ENCODE data around the gene PASK.

Gene PASK

GRCh38 chr2:241074901-241075540, 74.3 kb downstream of the PASK start:
- no peak for DNase-seq

DNA sequence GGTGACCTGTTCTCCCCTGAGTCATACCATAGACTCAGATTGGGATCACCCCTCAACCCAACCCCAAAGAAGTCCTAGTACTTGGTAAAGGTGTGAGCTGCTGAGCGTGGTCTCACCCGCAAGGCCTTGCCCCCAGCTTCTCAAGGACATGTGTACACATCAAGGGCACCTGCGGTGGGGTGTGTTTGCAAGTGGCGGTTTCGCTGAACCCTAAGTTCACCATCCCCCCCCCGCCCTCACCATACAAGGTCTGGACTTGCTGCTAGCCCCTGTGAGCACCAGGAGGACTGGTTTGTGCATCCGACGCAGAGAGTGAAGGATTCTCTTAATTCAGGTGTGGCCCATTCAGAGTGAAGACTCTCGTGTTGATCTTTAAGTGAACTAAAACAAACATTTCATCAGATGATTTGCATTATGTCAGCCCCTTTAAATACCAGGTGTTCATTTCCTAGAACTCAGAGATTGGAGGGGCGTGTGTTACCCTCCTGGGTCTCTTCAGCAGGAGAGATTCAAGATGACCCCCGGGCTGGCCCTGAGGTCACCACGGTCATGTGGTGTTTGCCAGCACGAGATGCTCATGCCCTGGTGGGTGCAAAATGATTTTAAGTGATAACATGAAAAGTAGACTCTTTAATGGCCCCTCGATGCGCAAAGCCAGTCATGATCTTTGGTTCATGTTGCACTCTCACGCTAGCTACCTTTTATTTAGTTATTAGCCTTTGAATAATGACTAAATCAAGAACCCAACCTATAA, 75.0 kb downstream of the PASK start:
- no peak for DNase-seq

- no peak for DNase-seq
Observed at GRCh38 chr2:241073166-241074064, 75.9 kb downstream of the PASK start.

DNA sequence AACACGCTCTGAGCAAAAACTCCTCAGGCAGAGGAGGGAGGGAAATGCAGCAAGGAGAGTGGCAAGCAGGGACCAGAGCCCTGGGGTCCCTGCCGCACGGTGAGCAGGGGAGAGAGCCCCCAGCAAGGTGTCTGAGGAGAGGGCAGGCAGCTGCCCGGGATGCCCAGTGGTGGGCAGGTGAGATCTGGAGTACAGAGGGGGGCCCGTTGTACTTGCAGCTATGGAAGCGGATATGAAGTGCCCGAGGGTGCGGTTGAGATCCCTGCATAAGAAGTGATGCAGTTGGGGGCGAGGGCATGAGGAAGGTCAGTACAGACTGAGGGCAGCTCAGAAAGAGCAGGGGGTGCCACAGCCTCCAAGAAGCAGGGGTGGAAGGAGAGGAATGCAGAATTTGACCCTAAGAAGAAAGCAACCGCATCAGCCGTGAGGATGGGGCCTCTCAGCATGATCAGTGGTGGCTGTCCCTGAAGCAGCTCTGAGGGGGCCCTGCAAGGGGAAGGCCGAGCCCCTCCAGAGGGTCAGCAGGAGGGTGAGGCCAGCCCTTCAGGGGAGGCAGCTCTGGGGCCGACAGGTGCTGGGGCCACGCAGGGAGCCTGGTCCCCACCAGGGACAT, 76.6 kb downstream of the PASK start:
- DNase-seq, result no peak

DNA sequence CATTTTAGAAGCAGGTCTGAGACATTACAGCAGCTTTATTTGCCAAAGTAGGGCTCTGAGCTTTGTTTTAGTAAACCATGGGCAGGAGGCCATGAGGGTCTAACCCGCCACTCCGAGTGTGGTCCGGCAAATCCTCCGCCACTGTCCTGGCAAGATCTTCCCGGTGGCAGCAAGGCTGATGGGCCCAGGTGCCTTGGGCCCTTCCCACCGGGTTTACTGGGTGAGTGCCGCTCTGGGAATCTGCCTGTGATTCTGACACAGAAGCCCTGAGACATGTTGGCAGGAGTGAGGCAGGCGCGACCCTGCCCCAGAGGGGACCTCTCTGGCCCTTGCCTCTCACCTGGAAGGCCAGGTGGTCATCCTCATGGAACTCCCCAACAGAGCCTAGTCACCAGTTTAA, 77.1 kb downstream of the PASK start:
- no peak for DNase-seq

- DNase-seq, result no peak
Observed at GRCh38 chr2:241071677-241072111, 77.6 kb downstream of the PASK start.

DNA sequence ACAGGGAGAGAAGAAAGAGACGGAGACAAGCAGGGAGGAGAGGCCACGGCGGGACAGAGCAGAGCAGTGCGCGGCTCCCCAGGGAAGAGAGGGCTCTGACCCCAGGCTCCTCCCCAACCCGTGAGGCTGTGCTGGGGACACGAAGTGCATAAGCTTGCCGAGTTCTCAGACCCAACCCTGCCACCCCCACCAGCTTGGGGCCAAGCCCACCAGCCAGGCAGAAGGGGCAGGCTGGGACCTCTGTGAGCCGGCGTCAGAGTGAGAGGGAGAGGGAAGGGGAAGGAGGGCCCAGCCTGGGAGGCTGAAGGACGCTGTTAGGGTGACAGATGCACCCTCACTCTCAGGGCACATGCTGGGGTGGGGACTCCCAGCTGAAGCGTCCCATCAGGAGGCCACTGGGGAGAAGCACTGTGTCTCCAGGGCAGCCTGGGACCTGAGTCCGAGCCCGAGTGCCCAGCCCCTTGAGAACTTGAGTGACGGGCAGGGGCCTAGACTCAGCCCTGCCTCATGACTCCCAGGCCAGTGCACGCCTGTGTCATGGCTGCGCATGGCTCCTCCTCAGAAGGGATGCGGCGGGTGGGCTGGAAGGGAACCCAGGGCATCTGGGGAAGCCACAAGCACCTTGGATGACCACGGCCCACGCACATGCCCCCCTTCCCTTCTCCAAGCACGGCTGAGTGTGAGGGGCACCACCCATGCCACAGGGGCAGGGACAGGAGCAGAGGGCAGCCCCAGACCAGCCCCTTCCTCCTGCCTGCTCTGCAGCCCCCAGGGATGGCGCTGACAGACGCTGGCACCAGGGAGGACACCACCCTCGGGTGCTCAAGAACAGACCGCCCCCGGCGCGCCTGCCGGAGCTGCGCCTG, 78.2 kb downstream of the PASK start:
- no peak for DNase-seq

DNA sequence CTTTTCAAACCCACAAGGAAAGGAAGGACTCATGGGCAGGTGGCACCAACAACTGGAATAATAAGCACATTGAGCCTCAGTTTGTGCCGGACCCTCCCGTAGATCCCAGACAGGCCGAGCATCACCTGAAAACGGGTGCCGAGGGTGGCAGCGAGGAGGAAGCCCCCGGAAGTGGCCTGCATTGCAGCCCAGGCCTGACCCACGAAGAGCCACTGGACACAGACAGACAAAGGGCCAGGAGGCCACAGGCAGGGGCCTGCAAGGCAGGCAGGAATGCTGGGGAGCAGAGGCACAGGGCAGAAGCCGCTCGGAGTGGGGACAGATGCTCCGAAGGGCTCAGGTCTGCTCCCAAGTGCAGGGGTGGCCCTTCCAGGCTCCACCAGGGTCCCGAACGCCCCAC, 78.9 kb downstream of the PASK start:
- no peak for DNase-seq

DNA sequence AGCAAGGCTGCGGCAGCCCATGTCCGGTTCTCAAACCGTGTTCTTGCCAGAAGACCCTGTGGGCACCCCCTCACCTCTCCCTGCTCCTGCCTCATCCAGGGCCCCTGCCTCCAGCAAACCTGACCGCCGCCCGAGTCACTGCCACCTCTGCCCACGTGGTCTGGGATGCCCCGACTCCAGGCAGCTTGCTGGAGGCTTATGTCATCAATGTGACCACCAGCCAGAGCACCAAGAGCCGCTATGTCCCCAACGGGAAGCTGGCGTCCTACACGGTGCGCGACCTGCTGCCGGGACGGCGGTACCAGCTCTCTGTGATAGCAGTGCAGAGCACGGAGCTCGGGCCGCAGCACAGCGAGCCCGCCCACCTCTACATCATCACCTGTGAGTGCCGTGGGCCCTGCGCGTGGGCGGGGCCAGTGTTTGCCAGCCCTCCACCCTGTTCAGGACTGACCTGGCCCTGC, 79.4 kb downstream of the PASK start:
- no peak for DNase-seq

GRCh38 chr2:241068942-241069810, 80.1 kb downstream of the PASK start:
- DNase-seq, result no peak

- DNase-seq, result no peak
Observed at GRCh38 chr2:241068136-241068941, 80.9 kb downstream of the PASK start.

DNA sequence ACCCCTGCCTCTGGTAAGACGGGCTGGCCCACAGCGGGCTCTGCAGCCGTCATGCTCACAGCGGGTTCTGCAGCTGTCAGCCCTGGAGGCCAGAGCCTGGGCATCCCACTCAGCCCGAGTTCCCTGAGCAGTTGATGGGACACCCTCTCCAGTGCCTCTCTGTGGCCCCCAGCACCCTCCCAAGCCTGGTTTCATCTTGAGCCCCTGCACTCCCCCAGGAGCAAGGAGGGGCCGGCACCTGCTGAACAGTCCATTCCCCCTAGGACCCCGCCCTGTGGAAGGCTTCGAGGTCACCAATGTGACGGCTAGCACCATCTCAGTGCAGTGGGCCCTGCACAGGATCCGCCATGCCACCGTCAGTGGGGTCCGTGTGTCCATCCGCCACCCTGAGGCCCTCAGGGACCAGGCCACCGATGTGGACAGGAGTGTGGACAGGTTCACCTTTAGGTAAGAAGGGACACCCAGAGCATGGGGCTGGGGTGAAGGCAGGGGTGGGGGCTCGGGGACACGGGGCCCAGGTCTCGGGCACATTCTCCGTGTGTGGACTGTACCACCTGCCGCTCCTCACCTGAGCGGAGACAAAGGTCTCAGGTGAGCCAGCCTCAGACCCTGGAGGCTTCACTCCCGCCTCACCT, 81.7 kb downstream of the PASK start:
- DNase-seq, result no peak

- DNase-seq, result no peak
Observed at GRCh38 chr2:241066893-241067341, 82.4 kb downstream of the PASK start.

DNA sequence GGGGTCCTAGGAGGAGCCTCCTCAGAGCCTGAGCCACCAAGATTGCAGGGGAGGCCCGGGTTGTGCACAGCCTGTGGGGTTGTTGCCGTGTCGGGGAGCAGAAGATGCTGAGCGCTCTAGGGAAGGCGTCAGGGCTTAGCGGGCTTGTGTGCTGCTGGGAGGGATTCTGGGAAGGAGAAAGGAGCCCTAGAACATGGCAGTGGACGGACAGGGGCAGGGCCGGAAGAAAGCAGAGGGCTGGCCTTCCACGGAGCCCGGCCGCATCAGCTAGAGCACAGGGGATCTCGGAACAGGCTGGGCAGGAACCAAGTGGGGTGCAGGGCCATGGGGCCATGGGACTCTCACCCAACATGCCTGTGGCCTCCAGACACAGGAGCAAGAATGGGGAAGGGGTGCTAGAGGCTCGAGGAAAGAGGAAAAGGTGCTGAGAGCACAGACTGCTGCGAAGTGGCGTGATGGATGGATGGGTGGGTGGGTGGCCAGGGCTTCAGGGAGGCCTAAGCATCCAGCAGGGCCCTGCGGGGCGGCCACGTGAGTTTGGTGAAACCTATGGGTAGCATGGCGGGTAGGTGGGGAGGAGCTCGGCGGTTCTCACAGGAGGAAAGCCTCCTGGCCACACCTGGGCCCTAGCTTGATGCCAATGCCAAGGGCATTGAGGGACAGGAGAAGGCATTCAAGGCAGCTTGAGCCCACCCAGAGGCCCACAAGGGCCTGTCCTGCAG, 82.9 kb downstream of the PASK start:
- DNase-seq, result no peak

DNA sequence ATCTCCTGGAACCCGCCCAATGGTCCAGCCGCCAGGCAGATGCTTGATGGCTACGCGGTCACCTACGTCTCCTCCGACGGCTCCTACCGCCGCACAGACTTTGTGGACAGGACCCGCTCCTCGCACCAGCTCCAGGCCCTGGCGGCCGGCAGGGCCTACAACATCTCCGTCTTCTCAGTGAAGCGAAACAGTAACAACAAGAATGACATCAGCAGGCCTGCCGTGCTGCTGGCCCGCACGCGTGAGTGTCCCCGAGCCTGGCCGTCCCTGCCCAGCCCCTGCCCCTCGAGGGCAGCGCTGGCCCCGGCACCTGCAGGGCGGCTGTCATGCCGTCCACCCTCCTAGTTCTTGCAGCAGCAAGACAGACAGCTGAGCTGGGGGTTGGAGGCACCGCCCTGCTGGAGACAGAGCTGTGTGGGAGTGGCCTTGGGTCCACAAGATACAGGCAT, 83.9 kb downstream of the PASK start:
- no peak for DNase-seq

GRCh38 chr2:241064802-241065354, 84.4 kb downstream of the PASK start:
- no peak for DNase-seq

DNA sequence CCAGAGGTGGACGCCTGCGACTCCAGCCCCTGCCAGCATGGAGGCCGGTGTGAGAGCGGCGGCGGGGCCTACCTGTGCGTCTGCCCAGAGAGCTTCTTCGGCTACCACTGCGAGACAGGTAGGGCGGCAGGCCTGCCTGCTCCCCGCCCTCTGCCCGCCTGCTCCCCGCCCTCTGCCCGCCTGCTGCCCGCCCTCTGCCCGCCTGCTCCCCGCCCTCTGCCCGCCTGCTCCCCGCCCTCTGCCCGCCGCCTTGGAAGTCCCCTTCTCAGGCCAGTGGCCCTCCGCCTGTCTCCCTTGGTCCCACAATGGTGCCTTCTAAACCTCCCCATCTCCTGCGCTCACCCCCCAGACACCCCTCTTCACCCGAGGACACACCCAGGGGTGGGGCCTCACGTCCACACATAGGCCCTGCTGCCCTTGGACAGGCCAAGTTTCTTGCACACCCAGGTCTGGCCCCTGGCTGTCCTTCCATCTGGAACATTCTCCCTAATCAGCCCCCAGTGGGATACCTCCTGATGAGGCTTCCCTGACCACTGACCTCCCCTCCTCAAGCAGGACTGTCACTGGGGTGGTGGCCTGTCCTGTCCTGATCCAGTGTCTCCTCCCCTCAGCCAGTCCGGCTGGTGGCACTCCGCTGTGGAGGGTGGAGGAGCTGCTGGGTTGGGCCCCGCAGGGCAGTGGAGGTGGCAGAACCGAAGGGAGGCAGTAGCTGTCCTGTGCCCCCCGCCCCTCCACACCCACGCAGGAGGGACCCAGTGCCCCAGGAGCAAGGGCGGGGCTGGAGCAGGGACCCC, 85.1 kb downstream of the PASK start:
- DNase-seq, result no peak

DNA sequence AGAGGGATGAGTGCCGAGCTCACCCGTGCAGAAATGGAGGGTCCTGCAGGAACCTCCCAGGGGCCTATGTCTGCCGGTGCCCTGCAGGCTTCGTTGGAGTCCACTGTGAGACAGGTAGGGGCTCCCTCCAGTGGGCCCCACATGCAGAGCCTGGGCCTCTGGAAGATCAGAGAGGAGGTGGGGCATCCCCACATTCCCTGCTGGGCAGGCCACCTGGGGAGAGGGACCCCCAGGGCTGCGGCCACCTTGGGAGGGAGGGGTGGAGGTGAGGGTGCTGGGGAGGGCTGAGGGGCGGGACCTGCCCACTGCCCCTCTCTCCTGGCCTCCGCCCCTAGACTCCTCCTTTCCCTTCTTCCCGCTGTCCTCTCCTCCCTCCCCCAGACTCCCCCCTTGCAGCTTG, 85.7 kb downstream of the PASK start:
- no peak for DNase-seq
